GM19238 (cell line): ENCODE data around the gene SLC52A3.
"Not testable (repeated sequence)": the region's sequence is repeated elsewhere in the genome, so short reads cannot be mapped to it uniquely, and the experiment has no call there.

Source experiments
- DNase-seq: peaks from one replicate; pipeline ENCODE4 v3.0.0; 2011; ENCODE audit warnings: low spot score; ENCODE audit not compliant: insufficient read length

SLC52A3 gene

DNA sequence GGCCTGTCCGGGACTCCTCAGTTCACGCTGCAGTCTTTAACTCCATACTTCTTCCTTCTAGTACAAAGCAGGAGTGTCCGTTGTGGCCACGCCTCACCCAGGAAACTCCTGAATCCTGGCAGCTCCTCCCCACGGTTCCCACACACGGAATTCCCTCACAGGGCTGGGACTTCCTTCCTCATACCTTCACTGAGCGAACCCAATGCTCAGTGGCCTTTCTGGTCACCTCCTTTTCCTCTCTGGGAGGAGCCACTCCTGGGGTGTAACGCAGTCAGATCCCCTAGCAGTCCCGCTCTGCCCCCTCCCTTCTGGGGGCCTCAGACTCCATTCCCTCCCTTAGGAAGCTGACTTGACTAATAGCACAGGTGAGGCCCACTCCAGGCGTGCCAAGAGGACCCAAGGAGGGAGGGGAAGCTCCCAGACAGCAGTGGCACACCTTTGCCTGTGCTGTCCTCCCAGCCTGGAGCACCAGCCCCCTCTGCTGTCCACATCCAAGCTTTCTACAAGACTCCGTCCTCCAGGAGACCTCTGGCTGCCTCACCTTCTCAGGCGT lies at the start of gene SLC52A3:
Gene SLC52A3 (minus strand): TSS at position 75 of the 553 bp plus-strand sequence. CDS start 2,726 bp downstream, outside the sequence.
- DNase-seq, result no peak

DNA sequence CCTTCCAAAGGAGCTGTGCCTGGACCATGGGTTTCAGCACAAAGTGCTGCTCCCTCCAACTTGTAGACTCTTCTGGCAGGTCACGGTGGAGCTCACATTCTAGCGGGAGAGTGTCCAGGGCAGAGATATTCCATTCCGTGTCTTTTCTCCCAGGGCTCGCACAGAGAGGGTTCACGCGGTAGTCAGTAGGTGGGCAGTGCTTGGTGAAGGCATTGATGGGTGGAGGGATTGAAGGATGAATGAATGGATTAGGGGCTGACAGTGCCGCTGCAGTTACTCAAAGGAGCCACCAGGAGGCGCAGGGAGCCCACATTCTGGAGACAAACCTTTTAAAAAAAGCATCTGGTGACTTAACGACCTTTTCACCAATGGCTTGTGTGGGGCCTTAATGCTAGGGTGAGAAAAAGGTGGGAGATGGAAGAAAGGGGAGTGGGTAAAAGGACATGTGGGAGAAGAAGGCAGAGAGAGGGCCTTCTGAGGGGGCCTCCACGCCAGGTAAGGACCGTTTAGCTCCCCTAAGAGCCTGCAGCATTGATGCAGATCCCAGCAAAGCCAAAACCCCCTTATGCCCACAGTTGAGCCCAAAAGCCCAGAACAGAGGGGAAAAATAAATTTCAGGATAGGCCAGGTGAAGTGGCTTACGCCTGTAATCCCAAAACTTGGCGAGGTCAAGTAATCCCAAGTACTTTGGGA lies 47.8 kb upstream of the SLC52A3 start:
- peak; percentile 53 for DNase-seq

DNA sequence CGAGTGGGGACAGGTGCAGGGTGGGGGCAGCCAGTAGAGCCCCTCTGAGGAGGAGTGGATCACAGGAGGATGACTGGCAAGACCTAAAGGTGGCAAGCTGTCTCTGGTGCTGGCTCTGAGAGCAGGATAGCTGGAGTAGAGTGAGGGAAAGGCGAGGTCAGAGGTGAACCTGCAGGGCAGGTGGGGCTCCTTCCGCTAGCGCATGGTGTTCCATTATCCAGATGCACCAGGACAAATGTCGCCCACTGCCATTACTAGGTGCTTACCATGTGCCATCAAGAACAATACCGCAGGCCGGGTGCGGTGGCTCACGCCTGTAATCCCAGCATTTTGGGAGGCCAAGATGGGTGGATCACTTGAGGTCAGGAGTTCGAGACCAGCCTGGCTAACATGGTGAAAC lies 46.9 kb upstream of the SLC52A3 start:
- DNase-seq, result no peak

DNA sequence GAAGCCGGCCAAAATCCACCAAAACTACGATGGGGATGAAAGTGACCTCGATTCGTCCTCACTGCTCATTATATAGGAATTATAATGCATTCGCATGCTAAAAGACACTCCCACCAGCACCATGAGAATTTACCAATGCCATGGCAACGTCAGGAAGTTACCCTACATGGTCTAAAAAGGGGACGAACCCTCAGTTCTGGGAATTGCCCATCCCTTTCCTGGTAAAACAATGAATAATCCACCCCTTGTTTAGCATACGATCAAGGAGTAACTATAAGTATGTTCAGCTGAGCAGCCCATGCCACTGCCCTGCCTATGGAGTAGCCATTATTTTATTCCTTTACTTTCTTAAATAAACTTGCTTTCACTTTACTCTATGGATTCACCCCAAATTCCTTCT lies 45.1 kb upstream of the SLC52A3 start:
- DNase-seq, result no peak

DNA sequence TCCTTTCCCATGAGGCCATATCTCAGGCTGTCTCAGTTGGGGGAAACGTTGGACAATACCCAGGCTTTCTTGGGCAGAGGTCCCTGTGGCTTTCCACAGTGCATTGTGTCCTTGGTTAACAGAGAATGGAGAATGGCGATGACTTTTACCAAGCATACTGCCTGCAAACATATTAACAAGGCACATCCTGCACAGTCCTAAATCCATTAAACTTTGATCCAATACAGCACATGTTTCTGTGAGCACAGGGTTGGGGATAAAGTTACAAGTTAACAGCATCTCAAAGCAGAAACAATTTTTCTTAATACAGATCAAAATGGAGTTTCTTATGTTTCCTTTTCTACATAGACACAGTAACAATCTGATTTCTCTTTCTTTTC lies 44.1 kb upstream of the SLC52A3 start:
- DNase-seq, result not testable (repeated sequence)

DNA sequence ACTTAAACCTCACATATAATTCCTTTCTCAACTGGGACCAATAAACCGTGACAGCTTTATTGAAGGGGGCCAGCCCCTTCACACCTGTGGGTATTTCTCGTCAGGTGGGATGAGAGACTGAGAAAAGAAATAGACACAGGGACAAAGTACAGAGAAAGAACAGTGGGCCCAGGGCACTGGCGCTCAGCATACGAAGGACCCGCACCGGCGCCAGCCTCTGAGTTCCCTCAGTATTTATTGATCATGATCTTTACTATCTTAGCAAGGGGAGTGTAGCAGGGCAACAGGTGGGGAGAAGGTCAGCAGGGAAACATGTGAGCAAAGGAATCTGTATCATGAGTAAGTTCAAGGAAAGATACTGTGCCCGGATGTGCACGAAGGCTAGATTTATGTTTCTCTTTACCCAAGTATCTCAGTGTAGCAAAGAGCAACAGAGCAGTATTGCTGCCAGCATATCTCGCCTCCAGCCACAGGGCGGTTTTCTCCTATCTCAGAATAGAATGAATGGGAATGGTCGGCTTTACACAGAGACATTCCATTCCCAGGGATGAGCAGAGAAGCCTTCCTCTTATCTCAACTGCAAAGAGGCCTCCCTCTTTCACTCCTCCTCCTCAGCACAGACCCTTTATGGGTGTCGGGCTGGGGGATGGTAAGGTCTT lies 43.6 kb upstream of the SLC52A3 start:
- not testable (repeated sequence) for DNase-seq

DNA sequence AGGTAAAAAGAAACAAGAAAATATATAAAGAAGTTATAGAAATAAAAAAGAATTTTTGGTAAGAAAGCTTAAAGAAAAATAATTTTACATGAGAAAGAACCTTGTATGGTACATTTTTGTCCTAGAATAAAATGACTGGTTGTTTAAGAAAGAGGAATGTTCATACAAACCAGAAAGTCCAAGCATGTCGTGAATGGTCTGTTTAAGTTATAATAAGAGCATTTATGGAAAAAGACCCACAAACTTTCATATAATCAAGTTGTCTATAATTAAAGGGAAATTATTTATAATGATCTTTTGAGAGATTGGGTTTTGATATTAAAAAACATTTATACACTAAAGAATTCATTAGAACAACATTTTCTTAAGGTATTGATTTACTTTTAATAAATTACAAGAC lies 37.4 kb upstream of the SLC52A3 start:
- DNase-seq, result no peak

DNA sequence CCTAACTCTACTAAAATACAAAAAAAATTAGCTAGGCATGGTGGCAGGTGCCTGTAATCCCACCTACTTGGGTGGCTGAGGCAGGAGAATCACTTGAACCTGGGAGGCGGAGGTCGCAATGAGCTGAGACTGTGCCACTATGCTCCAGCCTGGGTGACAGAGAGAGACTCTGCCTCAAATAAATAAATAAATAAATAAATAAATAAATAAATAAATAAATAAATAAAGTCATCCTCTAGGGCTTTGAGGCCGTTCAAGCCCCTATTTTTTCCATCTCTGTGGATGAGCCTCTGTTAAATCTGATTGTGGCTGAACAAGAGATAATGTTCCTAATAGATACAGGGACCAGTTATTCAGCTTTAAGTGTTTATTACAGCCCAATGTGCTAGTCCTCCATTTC lies 33.4 kb upstream of the SLC52A3 start:
- no peak for DNase-seq

DNA sequence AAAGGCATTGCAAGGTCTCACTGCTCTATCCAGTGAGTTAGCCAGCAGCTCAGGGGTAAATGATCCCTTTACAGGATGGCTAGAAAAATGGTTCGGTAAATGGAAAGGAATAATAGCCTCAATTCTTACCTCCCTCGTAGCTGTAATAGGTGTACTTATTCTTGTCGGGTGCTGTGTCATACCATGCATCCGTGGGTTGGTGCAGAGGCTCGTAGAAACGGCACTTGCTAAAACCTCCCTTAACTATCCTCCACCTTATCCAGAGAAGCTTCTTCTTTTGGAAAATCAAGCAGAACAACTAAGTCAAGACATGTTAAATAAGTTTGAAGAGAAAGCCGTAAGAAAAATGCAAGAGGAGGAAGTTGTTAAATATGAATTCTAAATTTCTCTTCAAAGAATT lies 31.7 kb upstream of the SLC52A3 start:
- DNase-seq, result not testable (repeated sequence)

DNA sequence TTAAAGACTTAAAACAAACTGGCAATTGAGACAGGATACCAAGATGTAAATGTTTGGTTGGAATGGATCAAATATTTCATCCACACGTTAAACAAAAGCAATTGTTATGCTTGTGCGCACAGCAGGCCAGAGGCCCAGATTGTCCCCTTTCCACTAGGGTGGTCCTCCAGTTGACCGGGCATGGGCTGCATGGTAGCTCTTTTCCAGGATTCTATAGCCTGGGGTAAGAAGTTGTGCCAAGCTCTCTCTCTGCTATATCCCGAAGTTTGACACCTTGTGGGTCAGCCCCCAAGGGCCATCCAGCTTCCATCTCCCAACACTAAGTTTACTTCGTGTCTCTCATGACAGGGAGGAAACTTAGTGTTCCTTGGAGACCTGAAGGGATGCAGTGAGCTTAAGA lies 30.4 kb upstream of the SLC52A3 start:
- not testable (repeated sequence) for DNase-seq

DNA sequence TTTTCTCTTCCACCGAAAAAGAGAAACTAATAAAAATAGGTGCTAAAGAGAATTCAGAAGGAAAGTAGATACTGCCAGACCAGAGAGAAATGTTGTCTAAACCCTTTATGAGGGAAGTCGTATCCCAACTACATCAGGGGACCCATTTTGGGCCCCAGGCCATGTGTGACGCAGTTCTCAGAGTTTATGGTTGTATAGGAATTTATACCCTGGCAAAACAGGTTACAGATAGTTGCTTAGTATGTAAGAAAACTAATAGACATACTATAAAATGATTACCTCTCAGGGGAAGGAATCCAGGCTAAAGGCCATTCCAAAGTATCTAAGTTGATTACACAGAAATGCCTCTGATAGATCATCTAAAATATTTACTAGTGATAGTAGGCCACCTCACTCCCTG lies 28.6 kb upstream of the SLC52A3 start:
- DNase-seq, result no peak

DNA sequence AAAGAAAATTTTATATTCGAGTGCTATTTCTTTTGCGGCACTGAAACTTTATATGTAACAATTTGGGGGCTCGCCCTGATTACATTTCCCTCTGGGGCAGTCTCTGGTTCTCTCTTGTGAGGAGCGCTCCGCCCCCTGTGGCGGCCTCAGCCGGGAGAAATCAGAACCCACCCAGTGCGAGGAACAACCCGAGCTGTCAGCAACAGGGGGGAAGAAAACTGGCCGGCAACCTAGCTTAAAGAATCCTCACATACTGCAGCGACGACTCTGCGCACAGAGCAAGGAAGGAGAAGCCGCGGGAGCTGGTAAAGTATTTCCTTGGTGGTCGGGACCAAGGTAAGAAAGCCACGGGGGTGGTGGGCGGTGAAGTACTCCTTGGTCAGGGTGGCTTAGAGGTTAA lies 23.9 kb upstream of the SLC52A3 start:
- DNase-seq, result no peak

DNA sequence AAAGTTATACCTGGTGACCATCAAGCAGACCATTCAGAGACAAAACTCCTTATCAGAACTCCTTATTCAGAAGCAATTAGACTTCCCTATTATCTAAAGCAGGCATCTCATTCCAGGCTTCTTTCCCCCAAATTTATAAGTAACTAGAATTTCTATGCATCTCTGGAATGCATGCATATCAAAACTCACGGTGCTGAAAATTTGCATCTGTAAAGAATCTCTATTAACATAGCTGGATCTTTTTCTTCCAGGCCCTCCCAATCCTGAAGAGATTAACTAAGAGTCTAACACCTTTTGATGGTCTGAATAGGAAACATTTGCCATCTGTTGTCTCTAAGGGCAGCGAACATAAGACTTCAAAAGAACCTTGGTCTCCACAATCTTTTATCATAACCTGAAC lies 22.8 kb upstream of the SLC52A3 start:
- no peak for DNase-seq

DNA sequence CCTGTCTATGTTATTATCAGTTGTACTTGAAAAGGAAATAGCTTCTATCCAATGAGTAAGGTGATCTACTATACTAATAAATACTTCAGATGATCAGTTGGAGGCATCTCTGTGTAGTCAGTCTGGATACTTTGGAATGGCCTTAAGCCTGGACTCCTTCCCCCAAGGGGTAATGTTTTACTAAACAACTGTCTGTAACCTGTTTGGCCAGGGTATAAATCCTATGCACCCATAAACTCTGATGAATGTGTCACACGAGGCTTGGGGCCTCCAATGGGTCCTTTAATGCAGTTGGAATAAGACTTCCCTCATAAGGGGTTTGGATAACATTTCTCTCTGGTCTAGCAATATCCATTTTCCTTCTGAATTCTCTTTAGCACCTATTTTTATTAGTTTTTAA lies 19.5 kb upstream of the SLC52A3 start:
- no peak for DNase-seq

DNA sequence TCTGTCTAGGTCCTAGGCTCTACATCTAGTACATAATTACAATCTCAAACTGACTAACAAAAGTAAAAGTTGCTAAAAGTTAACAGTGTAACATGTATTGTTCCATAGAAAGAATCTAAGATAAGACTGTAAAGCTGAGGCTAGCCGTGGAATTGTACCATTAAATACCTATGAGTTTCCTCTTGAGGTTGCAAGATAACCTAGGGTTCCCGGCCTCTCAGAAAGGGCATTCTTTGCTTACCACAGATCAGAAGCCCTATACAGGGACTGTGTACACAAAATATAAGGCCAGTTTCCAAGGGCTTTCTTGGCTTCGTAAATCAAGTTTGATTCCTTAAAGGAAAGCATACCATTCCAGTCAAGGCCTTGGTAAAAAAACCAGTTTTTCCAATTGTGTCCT lies 11.5 kb upstream of the SLC52A3 start:
- no peak for DNase-seq

DNA sequence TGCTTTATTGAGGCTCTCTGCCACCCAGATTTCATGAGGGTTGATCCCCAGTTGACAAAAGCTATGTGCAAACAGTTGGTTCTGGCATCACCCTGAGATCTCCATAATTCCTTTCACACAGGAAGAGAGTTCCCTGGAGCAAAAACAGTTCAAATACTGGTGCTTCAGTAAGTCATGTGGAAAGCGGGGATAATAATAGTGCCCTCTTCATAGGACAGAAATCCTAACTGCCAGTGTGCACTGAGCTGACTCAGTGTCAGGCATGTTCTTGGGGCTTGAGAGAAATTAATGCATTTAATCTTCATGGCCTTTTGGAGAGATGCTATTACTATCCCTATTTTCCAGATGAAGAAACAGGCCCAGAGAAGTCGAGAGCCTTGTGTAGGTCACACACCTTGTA lies 7.9 kb upstream of the SLC52A3 start:
- no peak for DNase-seq

DNA sequence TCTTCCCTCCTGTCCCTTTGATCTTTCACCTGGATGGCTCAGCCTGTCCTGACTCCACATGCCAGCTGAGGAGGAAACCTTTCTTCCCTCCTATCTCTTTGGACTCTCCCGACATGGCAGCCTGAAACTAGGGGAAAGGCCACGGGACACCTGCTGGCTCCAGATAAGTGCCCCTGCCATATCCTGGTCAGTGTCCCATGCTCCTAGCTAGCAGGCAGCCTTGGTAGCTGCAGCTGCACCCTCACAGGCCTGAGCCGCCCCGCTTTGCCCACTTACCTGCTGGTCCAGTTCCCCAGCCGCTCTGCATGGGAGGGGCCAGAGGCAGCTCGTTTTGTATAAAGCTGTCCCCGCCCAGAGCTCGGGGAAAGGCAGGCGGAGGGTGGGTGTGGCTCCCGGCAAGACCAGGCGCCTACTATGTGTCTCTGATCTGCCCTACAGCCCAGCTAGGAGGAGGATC lies 7.4 kb upstream of the SLC52A3 start:
- DNase-seq, result no peak

DNA sequence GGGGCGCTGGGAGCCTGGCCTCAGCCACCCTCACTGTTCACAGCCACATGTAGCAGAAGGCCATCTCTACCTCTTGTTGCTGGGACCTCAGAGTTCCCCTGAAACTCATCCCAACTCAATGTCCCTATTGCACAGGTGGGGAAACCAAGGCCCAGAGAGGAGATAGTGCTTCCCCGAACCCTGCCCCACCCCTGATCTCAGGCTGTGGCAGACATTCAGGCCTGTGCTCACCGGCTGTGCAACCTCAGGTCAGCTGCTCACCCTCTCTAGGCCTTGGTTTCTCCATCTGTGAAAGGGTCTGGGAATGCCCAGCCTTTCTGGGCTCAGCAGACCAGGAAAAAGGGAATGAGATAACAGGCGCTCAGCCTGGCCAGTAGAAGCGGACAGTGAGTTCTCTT lies 6.4 kb upstream of the SLC52A3 start:
- no peak for DNase-seq

DNA sequence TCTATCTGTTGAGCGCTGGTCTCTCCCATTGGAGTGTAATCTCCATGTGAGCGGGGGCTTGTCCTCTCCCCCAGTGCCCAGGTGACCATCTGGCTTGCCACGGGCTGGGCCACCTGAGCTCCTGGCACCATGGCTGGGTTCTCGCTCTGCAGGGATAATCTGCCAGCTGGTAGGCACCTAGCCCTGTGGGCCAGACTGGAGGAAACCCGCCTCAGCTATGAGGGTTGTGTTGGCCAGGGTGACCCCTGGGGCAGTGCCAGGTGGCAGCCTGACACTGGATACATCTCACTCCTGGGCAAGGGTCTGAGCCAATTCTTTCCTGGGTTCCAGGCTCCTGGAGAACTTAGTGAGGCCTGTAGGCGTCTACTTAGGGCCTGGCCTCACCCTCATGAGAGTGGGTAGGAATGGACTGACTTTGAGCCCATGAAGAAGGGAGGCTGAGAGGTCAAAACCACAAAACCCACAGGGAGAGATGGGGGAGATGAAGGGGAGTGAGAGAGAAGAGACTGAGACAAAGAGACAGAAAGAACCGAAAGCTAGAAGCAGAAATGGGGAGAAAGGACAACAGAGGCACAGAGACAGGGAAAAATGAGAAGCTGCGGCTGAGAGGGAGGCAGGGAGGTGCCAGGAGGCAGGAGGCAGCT lies 5.8 kb upstream of the SLC52A3 start:
- no peak for DNase-seq

DNA sequence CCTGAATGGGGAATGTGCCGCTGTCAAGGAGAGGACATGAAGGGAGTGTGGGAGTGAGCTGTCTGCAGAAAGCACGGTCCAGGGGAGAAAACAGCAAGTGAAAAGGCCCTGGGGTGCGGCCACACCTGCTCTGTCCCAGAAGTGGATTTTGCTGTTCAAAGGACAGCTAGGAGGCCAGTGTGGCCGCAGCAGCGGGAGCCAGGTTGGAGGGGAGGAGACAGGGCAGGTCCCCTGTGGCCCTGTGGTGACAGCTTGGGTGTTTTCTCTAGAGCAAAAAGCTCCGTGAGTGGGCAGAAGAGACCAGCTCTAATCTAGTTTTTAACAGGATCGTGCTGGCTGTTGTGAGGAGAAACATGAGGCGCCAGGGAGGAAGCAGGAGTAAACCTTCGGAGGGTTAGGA lies 4.5 kb upstream of the SLC52A3 start:
- no peak for DNase-seq

DNA sequence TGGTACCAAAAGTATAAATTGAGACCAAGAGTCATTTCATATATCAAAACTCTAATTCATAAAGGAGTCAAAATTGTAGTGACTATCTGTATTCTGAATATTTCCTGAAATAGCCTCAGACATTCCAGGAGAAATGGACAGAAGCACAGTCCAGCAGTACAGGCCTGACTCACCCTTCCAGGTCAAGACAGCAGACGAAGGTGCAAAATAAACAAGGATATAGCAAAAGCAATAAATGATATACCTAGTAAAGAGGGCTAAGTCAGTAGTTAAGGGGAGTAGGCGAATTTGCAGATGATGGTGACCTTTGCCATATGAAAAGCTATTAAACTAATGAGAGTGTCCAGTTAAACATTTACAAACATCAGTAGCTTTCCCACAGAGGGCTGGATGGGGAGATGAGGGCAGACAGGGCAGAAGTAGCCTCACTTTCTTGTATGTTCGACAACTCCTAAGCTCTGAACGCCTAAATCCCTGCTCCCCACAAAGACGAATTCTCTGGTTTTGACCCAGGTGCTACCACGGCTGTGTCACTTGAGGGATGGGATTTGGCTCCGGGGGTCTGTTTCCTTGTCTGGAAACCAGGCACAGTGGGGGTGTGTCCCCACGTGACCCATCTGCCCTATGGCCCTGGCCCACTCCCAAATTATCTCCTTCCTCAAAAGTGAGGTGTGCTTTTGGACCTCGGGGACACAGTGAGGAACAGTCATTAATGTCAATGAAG lies 3.6 kb upstream of the SLC52A3 start:
- no peak for DNase-seq

DNA sequence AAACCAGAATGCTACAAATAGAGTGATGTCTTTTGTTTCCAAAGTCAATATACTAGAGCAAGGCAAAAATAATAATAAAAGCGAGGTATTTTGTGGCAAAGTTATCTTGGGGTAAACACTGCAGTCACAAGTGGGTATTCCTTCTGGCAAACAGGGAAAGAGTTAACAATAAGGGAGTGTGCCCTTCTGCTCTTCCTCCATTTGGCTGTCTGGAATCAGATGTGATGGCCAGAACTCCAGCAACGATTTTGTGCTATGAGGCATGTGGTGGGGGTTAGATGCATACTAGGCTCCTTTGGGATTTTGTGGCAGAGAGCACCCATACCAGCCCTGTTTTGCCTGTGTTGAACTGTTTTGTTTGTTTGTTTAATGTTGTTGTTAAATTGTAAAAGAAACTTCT lies 2.4 kb upstream of the SLC52A3 start:
- no peak for DNase-seq
